ENCODE results near the gene NTRK2. TPM values are rescaled to one million over a fixed set of nuclear protein-coding genes. Genes with fewer than 3 reads are reported as not detected.

NTRK2 gene
- total RNA-seq, 1 experiment from 2014 or later = not detected

DNA sequence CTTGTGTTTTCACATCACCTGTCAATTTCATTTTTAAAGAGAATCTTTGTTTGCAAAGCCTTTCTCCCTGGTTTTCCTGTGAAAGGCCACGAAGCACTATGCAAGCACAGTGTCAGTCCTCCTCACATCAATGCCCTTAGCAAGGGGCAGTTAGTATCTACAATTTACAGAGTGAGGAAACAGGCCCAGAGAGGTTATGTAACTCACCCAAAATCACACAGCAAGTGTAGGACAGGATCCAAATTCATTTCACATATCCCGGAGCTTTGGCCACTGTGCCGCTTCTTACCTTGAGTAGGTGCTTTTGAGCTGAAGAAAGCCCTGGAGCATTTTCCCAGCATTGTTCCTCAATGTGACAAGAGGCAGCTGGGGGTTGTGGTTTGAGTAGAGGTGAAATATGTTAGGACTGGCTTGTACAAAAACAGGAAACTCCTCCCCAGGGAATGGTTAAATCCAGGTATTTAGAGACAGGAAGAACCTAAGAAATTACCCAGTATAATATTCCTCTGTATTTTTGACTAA lies 283.8 kb downstream of the NTRK2 start:
- 0 out of 2 replicates have a peak, but pooled peaks cover 7% of the 10 kb centered on the region for H3K27me3 ChIP-seq
- H3K4me1 ChIP-seq = peaks cover 3% of the 10 kb centered on the region; the same call in 1 of the 2 replicates
- DNase-seq = no peak
- H3K36me3 ChIP-seq = no peaks in the 10 kb centered on the region
- no peak overlapping the region for H3K4me3 ChIP-seq
- no peak overlapping the region for H3K27ac ChIP-seq
- no peaks in the 10 kb centered on the region for H3K9me3 ChIP-seq (replicated peaks)

DNA sequence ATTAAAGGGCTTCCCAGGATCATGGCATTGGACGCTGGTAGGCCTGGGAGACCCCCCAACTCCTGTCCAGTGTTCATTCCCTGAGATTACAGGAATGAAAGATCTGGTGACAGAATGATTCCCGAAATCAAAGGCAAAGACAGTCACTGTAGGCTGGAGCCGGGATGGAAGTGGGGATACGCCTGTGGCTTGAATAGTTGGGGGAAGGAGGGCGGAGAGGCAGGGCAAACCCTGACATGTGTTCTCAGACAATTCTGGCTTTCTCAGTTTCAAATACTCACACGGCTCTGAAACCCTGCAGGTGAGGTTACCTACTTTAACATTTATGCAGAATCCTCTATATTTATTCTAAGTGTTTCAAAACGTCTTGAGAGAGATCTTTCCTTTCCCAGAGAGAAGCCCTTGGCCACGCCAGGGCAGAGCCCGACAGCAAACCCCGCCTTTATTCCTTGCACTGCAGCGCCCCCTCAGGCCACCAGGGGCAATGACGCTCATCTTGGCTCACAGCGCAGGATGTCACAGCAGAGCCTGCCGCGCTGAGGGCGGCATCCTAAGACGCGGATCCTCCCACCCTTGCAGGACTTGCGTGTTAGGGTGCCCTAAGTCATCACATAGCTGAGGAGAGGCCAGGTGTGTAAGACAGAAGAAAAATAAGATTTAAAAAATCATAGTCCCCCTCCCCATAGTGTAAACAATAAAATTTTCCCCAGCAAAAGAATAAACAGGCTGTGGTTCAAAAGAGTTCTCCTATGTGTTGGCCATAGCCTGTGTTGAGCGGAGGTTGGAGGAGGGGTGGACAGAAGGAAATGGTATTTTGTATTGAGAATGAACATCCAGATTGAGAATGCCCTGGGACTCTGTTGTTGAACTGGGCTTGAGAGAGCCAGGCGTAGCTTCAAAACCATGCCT lies 284.5 kb downstream of the NTRK2 start:
- Histone ChIP-seq H3K36me3 (no peaks in the 10 kb centered on the region), H3K4me1 (peaks cover 3% of the 10 kb centered on the region; the same call in 1 of the 2 replicates), H3K9me3 (replicated peaks) (no peaks in the 10 kb centered on the region), H3K27ac (no peak overlapping the region), H3K27me3 (0 out of 2 replicates have a peak, but pooled peaks cover 7% of the 10 kb centered on the region), H3K4me3 (no peak overlapping the region)
- DNase-seq = peak; percentile 26 to 69

DNA sequence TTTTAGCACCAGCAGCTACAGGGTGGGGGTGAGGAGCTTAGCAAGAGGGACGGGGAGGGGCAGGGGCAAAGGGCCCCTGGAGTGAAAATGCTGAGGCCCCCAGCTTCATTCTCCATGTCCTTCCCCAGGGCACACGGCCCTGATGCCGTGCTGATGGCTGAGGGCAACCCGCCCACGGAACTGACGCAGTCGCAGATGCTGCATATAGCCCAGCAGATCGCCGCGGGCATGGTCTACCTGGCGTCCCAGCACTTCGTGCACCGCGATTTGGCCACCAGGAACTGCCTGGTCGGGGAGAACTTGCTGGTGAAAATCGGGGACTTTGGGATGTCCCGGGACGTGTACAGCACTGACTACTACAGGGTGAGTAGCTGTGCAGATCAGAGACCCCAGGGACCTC lies 285.6 kb downstream of the NTRK2 start:
- Histone ChIP-seq H3K27me3 (0 out of 2 replicates have a peak, but pooled peaks cover 7% of the 10 kb centered on the region), H3K36me3 (no peaks in the 10 kb centered on the region), H3K4me3 (no peak overlapping the region), H3K27ac (no peak overlapping the region), H3K9me3 (replicated peaks) (no peaks in the 10 kb centered on the region), H3K4me1 (peaks cover 3% of the 10 kb centered on the region; the same call in 1 of the 2 replicates)
- no peak for DNase-seq

DNA sequence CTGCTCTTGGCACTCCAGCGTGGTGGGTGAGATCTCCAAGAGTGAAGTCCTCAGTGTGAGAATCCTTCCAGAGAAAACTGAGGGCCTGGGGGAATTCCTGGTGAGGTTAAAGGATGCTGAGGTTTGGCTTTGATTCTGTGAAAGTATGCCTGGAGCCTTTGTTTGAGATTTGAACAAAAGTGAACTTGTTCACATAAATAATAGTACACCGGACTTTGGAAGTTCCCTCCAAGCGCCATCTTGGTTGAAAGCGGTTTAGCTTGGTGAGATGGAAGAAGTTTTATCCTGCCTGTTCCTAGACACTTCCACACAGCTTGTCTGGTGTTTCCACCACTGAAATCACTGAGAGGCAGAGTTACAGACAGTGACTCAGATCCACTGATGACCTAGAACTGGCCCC lies 286.4 kb downstream of the NTRK2 start:
- Histone ChIP-seq H3K9me3 (replicated peaks) (no peaks in the 10 kb centered on the region), H3K36me3 (no peaks in the 10 kb centered on the region), H3K27ac (no peak overlapping the region), H3K4me3 (no peak overlapping the region), H3K27me3 (0 out of 2 replicates have a peak, but pooled peaks cover 7% of the 10 kb centered on the region), H3K4me1 (peaks cover 3% of the 10 kb centered on the region; the same call in 1 of the 2 replicates)
- DNase-seq = no peak

DNA sequence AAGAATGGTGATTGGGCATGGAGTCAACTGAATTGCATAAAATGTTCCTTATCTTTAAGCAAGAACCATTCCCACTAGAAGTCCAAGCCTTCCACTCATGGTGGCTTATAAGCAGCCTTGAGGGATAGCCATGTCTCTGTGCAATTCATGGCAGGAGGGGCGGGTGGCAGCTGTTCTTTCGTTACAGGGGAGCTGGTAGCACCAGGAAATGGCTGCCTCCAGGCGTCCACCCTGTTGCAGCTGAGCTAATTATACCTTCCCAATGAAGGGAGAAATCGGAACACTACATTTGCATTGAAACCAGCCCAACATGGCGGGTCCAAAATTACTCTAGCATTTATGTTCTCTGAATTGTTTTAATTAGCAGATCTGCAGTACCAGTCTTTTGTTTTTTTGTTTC lies 289.8 kb downstream of the NTRK2 start:
- Histone ChIP-seq H3K27me3 (0 out of 2 replicates have a peak, but pooled peaks cover 2% of the 10 kb centered on the region), H3K27ac (no peak overlapping the region), H3K36me3 (no peaks in the 10 kb centered on the region), H3K9me3 (replicated peaks) (no peaks in the 10 kb centered on the region), H3K4me1 (no peaks in the 10 kb centered on the region), H3K4me3 (no peak overlapping the region)
- DNase-seq = no peak

DNA sequence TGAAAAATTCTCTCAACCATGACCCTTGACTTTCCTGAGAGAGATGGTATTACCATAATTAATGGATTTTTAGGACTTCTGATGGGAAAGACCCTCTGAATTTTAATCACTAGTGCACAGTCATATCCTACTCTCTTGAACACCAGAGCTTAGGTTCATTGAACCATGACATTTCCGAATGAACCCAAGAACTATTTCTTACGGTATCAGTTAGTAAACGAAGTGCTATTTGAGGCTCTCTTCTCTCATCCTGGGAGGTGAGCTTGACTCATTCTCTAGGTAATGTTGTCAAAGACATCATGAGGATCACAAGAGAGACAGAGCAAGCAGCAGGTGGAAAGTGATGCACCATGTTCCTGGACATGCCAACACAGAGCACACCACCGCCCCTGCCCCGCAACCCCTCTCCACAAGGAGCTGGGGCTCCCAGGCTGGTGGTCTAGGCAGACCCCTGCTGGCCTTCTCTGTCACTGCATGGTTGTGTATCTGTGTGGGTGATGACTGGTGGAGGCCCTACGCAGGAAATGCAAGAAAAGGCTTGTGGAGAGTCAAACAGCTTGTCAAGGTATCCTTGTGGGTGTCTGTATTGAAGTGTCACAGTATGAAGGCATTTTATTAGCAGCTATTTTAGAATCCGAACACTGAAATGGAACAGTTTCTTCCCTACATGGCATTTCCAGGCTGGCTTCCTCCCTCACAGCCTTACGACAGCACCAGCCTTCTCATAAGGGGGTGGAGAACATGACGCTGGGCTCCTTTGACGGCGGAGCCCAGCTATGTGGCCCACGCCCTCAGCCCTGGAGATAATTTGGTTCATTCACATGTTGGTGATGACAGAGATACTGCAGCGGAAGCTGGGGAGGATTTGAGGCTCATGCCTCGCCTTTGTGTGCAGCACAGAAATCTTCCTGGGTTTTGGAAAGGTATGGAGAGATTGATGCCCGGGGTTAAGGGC lies 297.6 kb downstream of the NTRK2 start:
- no peaks in the 10 kb centered on the region for H3K9me3 ChIP-seq (replicated peaks)
- no peaks in the 10 kb centered on the region for H3K4me1 ChIP-seq
- peak; percentile 11 to 21 for DNase-seq
- H3K4me3 ChIP-seq = no peak overlapping the region
- no peaks in the 10 kb centered on the region for H3K36me3 ChIP-seq
- H3K27ac ChIP-seq = no peak overlapping the region
- peaks cover 2% of the 10 kb centered on the region; the same call in 1 of the 2 replicates for H3K27me3 ChIP-seq

DNA sequence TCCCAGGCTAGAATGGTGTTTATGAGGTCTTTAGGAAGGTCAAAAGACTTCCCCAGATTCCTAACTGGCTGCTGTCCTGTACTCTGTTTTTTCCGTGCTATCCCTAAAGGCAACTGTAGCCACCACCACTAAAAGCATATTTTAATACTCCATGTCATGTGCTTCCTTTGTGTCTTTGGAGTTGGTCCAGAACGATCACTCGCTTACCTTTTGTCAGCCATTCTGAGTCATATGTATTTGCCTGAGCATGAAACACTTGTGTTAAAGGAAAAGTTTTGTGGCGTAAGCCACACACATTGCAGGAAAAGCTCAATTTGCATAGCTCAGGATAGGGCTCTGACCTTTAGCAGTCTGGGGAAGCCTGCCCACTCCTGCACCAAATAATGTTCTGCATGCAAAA lies 299.6 kb downstream of the NTRK2 start:
- H3K27ac ChIP-seq = no peak overlapping the region
- no peaks in the 10 kb centered on the region for H3K9me3 ChIP-seq (replicated peaks)
- no peaks in the 10 kb centered on the region for H3K4me1 ChIP-seq
- H3K4me3 ChIP-seq = no peak overlapping the region
- H3K27me3 ChIP-seq = no peaks in the 10 kb centered on the region; the same call in 1 of the 2 replicates
- no peaks in the 10 kb centered on the region for H3K36me3 ChIP-seq
- DNase-seq = no peak

DNA sequence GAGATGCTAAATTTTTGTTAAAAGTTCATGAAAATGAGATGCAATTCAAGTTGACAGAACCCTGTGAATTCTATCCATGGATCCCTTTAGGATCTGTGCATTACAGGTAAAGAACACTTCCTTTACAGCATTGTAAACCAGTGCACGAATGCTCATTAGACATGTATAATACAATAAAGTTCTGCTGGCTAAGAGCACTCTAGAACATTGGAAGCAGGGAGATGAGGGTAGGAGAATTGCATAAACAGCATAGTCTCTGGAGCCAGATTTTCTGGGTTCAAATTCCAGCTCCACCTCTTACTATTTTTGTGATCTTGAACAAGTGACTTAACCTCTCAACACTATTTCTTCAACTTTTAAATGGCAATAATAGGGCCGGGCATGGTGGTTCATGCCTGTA lies 300.2 kb downstream of the NTRK2 start:
- Histone ChIP-seq H3K4me1 (no peaks in the 10 kb centered on the region), H3K4me3 (no peak overlapping the region), H3K27me3 (no peaks in the 10 kb centered on the region; the same call in 1 of the 2 replicates), H3K36me3 (no peaks in the 10 kb centered on the region), H3K9me3 (replicated peaks) (no peaks in the 10 kb centered on the region), H3K27ac (no peak overlapping the region)
- DNase-seq = no peak

DNA sequence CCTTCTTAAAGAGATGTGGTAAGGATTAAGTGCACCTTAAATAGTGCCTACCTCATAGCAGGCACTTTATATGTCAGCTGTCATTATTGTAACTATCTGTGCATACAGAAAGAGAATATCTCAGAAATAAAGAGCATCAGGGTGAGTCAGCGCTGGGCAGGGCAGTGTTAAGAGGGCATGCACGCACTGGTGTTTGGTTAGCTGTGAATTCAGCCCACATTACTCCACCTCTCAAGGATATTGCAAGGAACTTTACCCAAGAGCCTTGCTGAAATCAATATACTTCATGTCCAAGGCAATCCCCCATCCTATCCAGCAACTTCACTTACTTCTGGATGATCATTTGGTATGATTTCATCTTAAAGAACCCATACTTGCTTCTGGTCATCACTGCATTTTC lies 300.9 kb downstream of the NTRK2 start:
- Histone ChIP-seq H3K4me1 (no peaks in the 10 kb centered on the region), H3K27me3 (no peaks in the 10 kb centered on the region; the same call in 1 of the 2 replicates), H3K4me3 (no peak overlapping the region), H3K27ac (no peak overlapping the region), H3K9me3 (replicated peaks) (no peaks in the 10 kb centered on the region), H3K36me3 (no peaks in the 10 kb centered on the region)
- no peak for DNase-seq

DNA sequence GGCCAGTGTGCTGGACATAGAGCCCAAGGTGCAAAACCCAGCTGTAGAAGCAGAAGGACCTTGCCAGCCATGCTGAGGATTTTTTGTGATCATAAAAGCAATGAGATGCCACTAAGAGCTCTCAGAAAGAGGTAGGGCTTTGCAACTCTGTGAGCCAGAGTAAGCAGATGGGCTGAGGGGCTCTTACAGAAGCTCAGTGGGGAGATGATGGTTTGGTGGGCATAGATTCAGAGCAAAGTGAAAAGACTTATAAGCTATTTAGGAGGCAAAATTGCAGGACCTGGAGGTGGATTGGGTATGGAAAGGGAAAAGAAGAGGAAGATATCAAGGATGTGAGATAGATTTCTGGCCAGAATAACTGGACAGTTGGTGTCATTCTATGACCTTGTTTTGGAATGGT lies 302.0 kb downstream of the NTRK2 start:
- Histone ChIP-seq H3K4me1 (no peaks in the 10 kb centered on the region), H3K27ac (no peak overlapping the region), H3K27me3 (no peaks in the 10 kb centered on the region; the same call in 1 of the 2 replicates), H3K9me3 (replicated peaks) (no peaks in the 10 kb centered on the region), H3K4me3 (no peak overlapping the region), H3K36me3 (no peaks in the 10 kb centered on the region)
- DNase-seq = no peak

DNA sequence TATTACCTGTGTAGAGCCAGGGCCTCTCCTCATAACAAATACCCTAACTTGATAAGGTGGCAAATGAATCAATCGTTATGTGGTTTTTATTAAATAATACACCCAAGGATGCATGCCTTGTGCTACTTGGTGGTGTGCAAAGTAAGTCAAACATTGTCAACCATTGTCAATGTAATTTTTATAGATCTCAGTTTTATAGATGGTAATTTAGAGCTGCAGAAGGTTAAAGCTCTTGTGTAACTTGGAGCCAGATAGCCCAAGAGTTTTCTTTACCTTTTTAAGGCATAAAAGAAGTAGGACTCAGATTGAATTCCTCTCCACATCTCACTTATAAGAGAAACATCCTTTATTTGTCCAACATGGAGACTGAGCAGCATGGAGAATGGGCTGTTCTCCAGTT lies 304.7 kb downstream of the NTRK2 start:
- Histone ChIP-seq H3K27me3 (no peaks in the 10 kb centered on the region; the same call in 1 of the 2 replicates), H3K36me3 (no peaks in the 10 kb centered on the region), H3K27ac (no peak overlapping the region), H3K4me3 (no peak overlapping the region), H3K4me1 (no peaks in the 10 kb centered on the region), H3K9me3 (replicated peaks) (no peaks in the 10 kb centered on the region)
- no peak for DNase-seq

DNA sequence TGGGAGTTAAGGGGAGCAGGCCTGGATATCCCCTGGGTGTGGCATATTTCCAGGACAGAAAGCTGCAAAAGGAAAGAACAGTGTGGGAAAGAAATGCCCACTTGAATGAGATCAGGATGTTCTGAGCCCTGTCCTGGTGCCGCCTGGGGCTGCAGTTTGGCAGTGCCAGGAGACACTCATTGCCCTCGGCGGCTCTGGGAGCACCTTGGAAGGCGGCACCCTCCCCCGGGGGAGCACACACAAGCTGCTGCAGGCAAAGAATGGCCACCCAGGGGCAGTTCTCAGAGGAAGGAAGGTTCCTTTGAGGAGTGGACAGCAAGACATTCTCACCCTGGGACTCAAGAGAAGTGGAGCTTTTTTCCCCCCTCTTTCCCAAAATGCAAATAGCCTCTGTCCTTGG lies 305.3 kb downstream of the NTRK2 start:
- no peak overlapping the region for H3K4me3 ChIP-seq
- H3K4me1 ChIP-seq = no peaks in the 10 kb centered on the region
- H3K27ac ChIP-seq = no peak overlapping the region
- no peak for DNase-seq
- H3K36me3 ChIP-seq = no peaks in the 10 kb centered on the region
- peaks cover under 1% of the 10 kb centered on the region for H3K27me3 ChIP-seq
- H3K9me3 ChIP-seq (replicated peaks) = no peaks in the 10 kb centered on the region

DNA sequence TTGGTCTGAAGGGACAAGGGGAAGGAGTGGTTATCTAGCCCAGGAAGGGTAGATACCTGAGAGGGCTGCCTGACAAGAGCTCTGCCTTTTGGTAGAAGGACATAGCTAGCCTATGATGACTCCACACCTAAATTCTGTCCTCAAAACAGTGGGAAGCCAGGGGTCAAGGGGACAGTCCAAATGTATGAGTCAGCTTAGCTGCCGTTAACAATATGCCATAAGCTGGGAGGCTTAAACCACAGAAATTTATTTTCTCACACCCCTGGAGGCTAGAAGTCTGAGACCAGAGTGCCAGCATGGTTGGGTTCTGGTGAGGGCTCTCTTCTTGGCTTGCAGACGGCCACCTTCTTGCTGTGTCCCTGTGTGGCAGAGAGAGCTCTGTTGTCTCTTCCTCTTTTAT lies 306.4 kb downstream of the NTRK2 start:
- no peak overlapping the region for H3K27ac ChIP-seq
- H3K4me1 ChIP-seq = no peaks in the 10 kb centered on the region
- H3K27me3 ChIP-seq = peaks cover 9% of the 10 kb centered on the region
- DNase-seq = peak in 1 of 2 experiments; percentile 5
- H3K9me3 ChIP-seq (replicated peaks) = no peaks in the 10 kb centered on the region
- no peak overlapping the region for H3K4me3 ChIP-seq
- no peaks in the 10 kb centered on the region for H3K36me3 ChIP-seq

DNA sequence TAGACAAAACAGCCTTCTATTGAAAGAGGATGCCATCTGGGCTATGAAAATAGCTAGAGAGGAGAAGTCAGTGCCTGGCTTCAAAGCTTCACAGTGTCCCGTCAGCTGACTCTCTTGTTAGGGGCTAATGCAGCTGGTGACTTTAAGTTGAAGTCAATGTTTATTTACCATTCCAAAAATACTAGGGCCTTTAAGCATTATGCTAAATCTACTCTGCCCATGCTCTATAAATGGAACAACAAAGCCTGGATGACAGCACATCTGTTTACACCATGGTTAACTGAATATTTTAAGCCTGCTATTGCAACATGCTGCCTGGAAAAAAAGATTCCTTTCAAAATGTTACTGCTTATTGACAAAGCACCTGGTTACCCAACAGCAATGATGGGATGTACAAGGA lies 309.1 kb downstream of the NTRK2 start:
- Histone ChIP-seq H3K4me3 (no peak overlapping the region), H3K36me3 (no peaks in the 10 kb centered on the region), H3K4me1 (no peaks in the 10 kb centered on the region), H3K27ac (no peak overlapping the region), H3K27me3 (peaks cover 12% of the 10 kb centered on the region; the same call in 1 of the 2 replicates), H3K9me3 (replicated peaks) (no peaks in the 10 kb centered on the region)
- DNase-seq = no peak

All from SJCRH30 (cell line).